GM12891 (cell line): Measurements from ENCODE around the gene ESRRB. TPM values are rescaled to one million over a fixed set of nuclear protein-coding genes. Genes with fewer than 3 reads are reported as not detected.

Source experiments
- DNase-seq: peaks from one replicate; pipeline ENCODE4 v3.0.0; 2011; ENCODE audit warnings: low spot score; ENCODE audit not compliant: insufficient read length
- FAIRE-seq: peaks from 2 replicates; lab custom pipeline; 2011; peaks lifted over from hg19 to GRCh38; lab: Jason Lieb, UNC
- PAX5 ChIP-seq: IDR thresholded peaks from 2 replicates; pipeline ENCODE4 v1.6.1; 2011; ENCODE audit warnings: low read length, moderate library complexity, mild to moderate bottlenecking; ENCODE audit not compliant: insufficient read depth, severe bottlenecking
- POLR2A ChIP-seq: IDR thresholded peaks from 2 replicates; pipeline ENCODE4 v1.6.1; 2011; ENCODE audit warnings: low read depth, low read length, control low read depth
- POLR2AphosphoS5 ChIP-seq: IDR thresholded peaks from 2 replicates; pipeline ENCODE4 v1.6.1; 2011; ENCODE audit warnings: low read depth, low read length, control low read depth
- POU2F2 ChIP-seq: IDR thresholded peaks from 2 replicates; pipeline ENCODE4 v1.6.1; 2011; ENCODE audit warnings: low read depth, mild to moderate bottlenecking, control low read depth, low read length, moderate library complexity
- SPI1 ChIP-seq: IDR thresholded peaks from 2 replicates; pipeline ENCODE4 v1.6.1; 2011; ENCODE audit warnings: low read depth, low read length, control low read depth
- TAF1 ChIP-seq: IDR thresholded peaks from 2 replicates; pipeline ENCODE4 v1.6.1; 2011; ENCODE audit warnings: low read depth, low read length, control low read depth
- polyA plus RNA-seq: library from polyadenylated mRNA; unstranded; fragments of >200 nt; gene quantifications from one replicate; pipeline ENCODE4 v1.2.1, GENCODE V29; 2012; ENCODE audit warnings: low read depth, missing spikeins, inconsistent platforms; ENCODE audit not compliant: missing spikeins

The ESRRB gene
- polyA plus RNA-seq = 0.45 TPM

- FAIRE-seq = no peak
- no peak for TF ChIP-seq SPI1
- no peak for TF ChIP-seq POLR2AphosphoS5
- TF ChIP-seq POLR2A = no peak
- TF ChIP-seq POU2F2 = no peak
- TF ChIP-seq PAX5 = no peak
- TF ChIP-seq TAF1 = no peak
- DNase-seq = no peak
Measured at GRCh38 chr14:76375947-76376404, at the start of gene ESRRB. ESRRB (plus strand) TSS chr14:76376137; CDS start chr14:76376402, 265 bp downstream.

- FAIRE-seq (no peak), DNase-seq (no peak)
- no peak for TF ChIP-seq SPI1
- TF ChIP-seq POU2F2 = no peak
- TF ChIP-seq POLR2AphosphoS5 = no peak
- TF ChIP-seq PAX5 = no peak
- no peak for TF ChIP-seq TAF1
- TF ChIP-seq POLR2A = no peak
Measured at GRCh38 chr14:76326918-76327689, 48.8 kb upstream of the ESRRB start.

GRCh38 chr14:76328457-76329137 lies 47.3 kb upstream of the ESRRB start:
- DNase-seq (no peak), FAIRE-seq (no peak)
- TF ChIP-seq TAF1 = no peak
- no peak for TF ChIP-seq POLR2AphosphoS5
- TF ChIP-seq POLR2A = no peak
- no peak for TF ChIP-seq POU2F2
- TF ChIP-seq SPI1 = no peak
- no peak for TF ChIP-seq PAX5

GRCh38 chr14:76329154-76329928 lies 46.6 kb upstream of the ESRRB start:
- TF ChIP-seq POLR2A = no peak
- TF ChIP-seq POLR2AphosphoS5 = no peak
- no peak for TF ChIP-seq SPI1
- no peak for TF ChIP-seq TAF1
- TF ChIP-seq PAX5 = no peak
- TF ChIP-seq POU2F2 = no peak

GRCh38 chr14:76329951-76330350 lies 46.0 kb upstream of the ESRRB start:
- no peak for DNase-seq
- TF ChIP-seq PAX5 (no peak), TAF1 (no peak)
- FAIRE-seq = no peak

More at GRCh38 chr14:76329154-76329928, 46.6 kb upstream of the ESRRB start:
- FAIRE-seq (no peak), DNase-seq (no peak)

GRCh38 chr14:76330411-76331327 lies 45.3 kb upstream of the ESRRB start:
- no peak for DNase-seq
- FAIRE-seq = no peak
- no peak for TF ChIP-seq POLR2AphosphoS5
- TF ChIP-seq TAF1 = no peak
- TF ChIP-seq PAX5 = no peak
- no peak for TF ChIP-seq POU2F2
- TF ChIP-seq POLR2A = no peak
- no peak for TF ChIP-seq SPI1

GRCh38 chr14:76331328-76332011 lies 44.5 kb upstream of the ESRRB start:
- no peak for FAIRE-seq
- TF ChIP-seq TAF1 (no peak), POLR2A (no peak), SPI1 (no peak), PAX5 (no peak), POLR2AphosphoS5 (no peak), POU2F2 (no peak)
- no peak for DNase-seq

- TF ChIP-seq POU2F2 (no peak), TAF1 (no peak), PAX5 (no peak), POLR2A (no peak), POLR2AphosphoS5 (no peak), SPI1 (no peak)
- FAIRE-seq (no peak), DNase-seq (no peak)
Measured at GRCh38 chr14:76333664-76334063, 42.3 kb upstream of the ESRRB start.
